ENCODE measurements around the gene NPC1L1.
"Not testable (repeated sequence)": the region's sequence is repeated elsewhere in the genome, so short reads cannot be mapped to it uniquely, and the experiment has no call there.

The NPC1L1 gene

GRCh38 chr7:44517175-44517574 is 24.0 kb downstream of the NPC1L1 start:
- TF ChIP-seq POLR2A (IDR thresholded peaks at IDR 0.05; ENCODE audit: low read depth, low read length) = no peak
- FAIRE-seq = no peak

GRCh38 chr7:44515590-44516268 is 25.4 kb downstream of the NPC1L1 start:
- FAIRE-seq = no peak
- DNase-seq (ENCODE audit: insufficient read length, low spot score) = no peak
- no peak for TF ChIP-seq POLR2A (IDR thresholded peaks at IDR 0.05; ENCODE audit: low read depth, low read length)

More at GRCh38 chr7:44517175-44517574, 24.0 kb downstream of the NPC1L1 start:
- DNase-seq (ENCODE audit: insufficient read length, low spot score) = no peak

DNA sequence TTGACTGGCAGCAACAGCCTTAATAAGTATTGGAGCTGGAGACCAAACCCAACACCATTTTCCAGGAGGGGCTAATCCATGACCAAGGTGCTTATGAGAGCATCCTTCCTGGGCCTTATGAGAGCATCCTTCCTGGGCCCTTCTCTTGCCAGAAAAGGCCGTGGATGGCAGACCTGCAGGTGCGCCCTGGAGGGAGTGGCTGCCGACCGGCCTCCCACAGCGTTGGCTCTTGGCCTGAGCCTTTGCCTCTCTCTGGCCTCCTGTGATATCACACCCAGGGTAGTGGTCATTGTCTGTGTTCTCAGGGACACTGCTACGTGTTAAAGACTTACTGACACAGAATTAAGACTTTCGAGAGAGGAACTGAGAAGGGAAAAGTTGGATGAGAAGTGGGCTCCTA is 28.4 kb downstream of the NPC1L1 start:
- TF ChIP-seq POLR2A (IDR thresholded peaks at IDR 0.05; ENCODE audit: low read depth, low read length) = no peak
- DNase-seq (ENCODE audit: insufficient read length, low spot score) = no peak
- FAIRE-seq = no peak

DNA sequence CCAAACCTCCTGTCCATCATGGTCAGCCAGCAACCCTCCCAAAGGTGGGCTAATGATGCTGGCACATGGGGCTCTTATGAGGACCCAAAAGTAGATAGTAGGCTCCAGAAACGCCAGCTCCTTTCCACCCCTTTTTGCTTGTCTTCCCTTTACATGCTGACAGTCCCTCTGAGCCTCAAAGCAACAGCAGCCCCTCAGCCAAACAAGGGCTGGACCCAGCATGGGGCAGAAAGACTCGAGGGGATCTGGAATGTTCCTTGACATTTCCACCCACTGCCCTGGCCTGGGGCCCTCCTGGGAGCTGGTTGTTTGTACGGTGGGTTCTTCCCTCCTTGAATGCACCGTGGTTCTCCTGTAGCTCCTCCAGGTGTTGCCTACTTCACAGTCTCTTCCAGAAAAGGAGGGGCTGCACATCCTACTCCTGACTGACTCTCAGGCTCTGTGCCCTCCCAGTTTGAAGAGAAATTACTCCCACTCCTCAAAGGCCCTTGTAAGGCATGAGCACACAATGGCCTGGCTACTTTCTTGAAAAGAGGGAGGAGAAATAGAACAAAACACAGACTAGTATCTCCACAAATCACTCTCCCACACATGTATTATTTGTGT is 29.2 kb downstream of the NPC1L1 start:
- no peak for DNase-seq (ENCODE audit: insufficient read length, low spot score)
- no peak for TF ChIP-seq POLR2A (IDR thresholded peaks at IDR 0.05; ENCODE audit: low read depth, low read length)
- FAIRE-seq = no peak

GRCh38 chr7:44511236-44511635 is 29.9 kb downstream of the NPC1L1 start:
- TF ChIP-seq POLR2A (IDR thresholded peaks at IDR 0.05; ENCODE audit: low read depth, low read length) = no peak
- DNase-seq (ENCODE audit: insufficient read length, low spot score) (no peak), FAIRE-seq (no peak)

GRCh38 chr7:44508328-44509030 is 32.7 kb downstream of the NPC1L1 start:
- TF ChIP-seq POLR2A (IDR thresholded peaks at IDR 0.05; ENCODE audit: low read depth, low read length) = no peak
- DNase-seq (ENCODE audit: insufficient read length, low spot score) = no peak

DNA sequence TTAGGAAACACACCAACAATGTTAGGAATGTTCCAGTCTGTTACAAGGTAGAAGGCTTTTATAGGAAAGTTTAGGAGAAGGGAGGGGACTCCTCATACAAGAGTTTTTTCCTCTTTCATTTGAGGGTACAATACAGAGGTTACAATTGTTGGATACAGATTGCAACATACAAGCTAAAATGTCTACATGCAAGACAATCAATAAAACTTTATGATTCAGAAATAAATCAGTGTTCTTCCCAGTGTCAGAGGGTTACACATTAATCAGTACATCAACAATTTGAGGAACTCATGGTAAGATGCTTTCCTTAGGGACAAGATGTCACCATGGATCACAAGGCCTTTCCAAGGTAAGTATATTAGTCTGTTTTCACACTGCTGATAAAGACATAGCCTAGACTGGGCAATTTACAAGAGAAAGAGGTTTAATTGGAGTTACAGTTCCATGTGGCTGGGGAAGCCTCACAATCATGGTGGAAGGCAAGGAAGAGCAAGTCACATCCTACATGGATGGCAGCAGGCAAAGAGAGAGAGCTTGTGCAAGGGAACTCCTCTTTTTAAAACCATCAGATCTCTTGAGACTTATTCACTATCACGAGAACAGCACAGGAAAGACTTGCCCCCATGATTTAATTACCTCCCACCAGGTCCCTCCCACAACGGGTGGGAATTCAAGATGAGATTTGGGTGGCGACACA is 34.4 kb downstream of the NPC1L1 start:
- DNase-seq (ENCODE audit: insufficient read length, low spot score); FAIRE-seq: not testable (repeated sequence)

More at GRCh38 chr7:44508328-44509030, 32.7 kb downstream of the NPC1L1 start:
- FAIRE-seq = no peak

GRCh38 chr7:44505595-44505994 is 35.5 kb downstream of the NPC1L1 start:
- TF ChIP-seq POLR2A (IDR thresholded peaks at IDR 0.05; ENCODE audit: low read depth, low read length) = no peak
- DNase-seq (ENCODE audit: insufficient read length, low spot score) (no peak), FAIRE-seq (no peak)

DNA sequence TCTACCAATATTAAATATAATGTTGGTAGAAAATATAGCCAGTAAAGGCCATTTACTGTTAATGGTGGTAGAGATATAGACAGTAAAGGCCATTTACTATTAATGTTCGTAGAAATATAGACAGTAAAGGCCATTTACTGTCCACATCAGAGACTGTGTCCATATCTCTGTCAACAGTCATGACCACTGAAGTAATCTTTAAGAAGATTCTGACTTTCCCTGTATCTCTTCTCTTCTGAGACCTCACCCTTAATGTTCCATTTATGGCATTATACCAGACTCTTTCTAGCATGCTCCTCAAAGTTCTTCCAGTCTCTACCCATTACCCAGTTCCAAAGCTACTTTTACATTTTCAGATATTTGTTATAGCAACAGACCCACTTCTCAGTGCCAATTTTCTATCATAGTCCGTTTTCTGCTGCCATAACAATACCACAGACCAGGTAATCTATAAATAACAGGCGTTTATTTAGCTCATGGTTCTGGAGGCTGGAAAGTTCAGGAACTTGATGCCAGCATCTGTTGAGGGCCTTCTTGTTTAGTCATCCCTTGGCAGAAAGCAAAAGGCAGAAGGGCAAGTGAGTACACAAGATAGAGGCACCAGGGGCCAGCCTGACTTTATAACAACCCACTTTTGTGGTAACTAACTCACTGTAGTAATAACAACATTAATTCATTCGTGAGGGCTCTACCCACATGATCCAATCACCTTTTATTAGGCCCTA is 42.7 kb downstream of the NPC1L1 start:
- no peak for DNase-seq (ENCODE audit: insufficient read length, low spot score)
- TF ChIP-seq POLR2A (IDR thresholded peaks at IDR 0.05; ENCODE audit: low read depth, low read length) = no peak
- FAIRE-seq = no peak

GRCh38 chr7:44497155-44498027 is 43.7 kb downstream of the NPC1L1 start:
- TF ChIP-seq POLR2A (IDR thresholded peaks at IDR 0.05; ENCODE audit: low read depth, low read length) = no peak
- FAIRE-seq (no peak), DNase-seq (ENCODE audit: insufficient read length, low spot score) (no peak)

DNA sequence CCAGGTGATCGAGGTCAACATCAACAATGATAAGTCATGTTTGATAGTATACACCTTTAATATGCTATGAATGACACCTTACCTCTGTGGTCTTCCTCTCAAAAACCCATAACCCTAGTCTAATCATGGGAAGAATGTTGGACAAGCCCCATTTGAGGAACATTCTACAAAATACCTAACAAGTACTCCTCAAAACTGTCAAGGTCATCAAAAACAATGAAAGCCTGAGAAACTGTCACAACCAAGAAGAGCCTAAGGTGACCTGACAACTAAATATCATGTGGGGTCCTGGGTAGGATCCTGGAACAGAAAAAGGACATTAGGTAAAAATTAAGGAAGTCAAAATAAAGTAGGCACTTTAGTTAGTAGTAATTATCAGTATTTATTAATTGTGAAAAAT is 44.7 kb downstream of the NPC1L1 start:
- no peak for TF ChIP-seq POLR2A (IDR thresholded peaks at IDR 0.05; ENCODE audit: low read depth, low read length)
- FAIRE-seq (no peak), DNase-seq (ENCODE audit: insufficient read length, low spot score) (no peak)

GRCh38 chr7:44494960-44495359 is 46.2 kb downstream of the NPC1L1 start:
- TF ChIP-seq POLR2A (IDR thresholded peaks at IDR 0.05; ENCODE audit: low read depth, low read length) = no peak
- FAIRE-seq (no peak), DNase-seq (ENCODE audit: insufficient read length, low spot score) (no peak)

GRCh38 chr7:44491229-44491628 is 49.9 kb downstream of the NPC1L1 start:
- DNase-seq (ENCODE audit: insufficient read length, low spot score) = no peak
- no peak for FAIRE-seq
- TF ChIP-seq POLR2A (IDR thresholded peaks at IDR 0.05; ENCODE audit: low read depth, low read length) = no peak
